OCI-LY3 (cell line): ENCODE results near the gene KDM7A.

Experiments used
- H2AFZ ChIP-seq: fragments of 200-600, 300-600 bp; shearing (Covaris generic); 2 replicates; pipeline ENCODE4 v1.6.0; 2014; ENCODE audit warnings: antibody characterized with exemption, low read depth, low read length
- H3K27ac ChIP-seq: fragments of 200-600, 300-600 bp; sonication (generic); 2 replicates; pipeline ENCODE4 v1.5.1; 2014; ENCODE audit warnings: mild to moderate bottlenecking, low read length, moderate library complexity, mixed read lengths
- H3K27me3 ChIP-seq: fragments of 200-600, 300-600 bp; sonication (generic); 2 replicates; pipeline ENCODE4 v1.6.1; 2014; ENCODE audit warnings: low read depth, low read length, mixed read lengths
- H3K36me3 ChIP-seq: fragments of 200-600, 300-600 bp; sonication (generic); replicated peaks from 2 replicates; pipeline ENCODE3; 2014; ENCODE audit warnings: low read depth, low read length, mixed read lengths
- H3K4me1 ChIP-seq: fragments of 300-600, 200-600 bp; sonication (generic); 2 replicates; pipeline ENCODE4 v1.6.1; 2014; ENCODE audit warnings: low read length, mixed read lengths
- H3K4me2 ChIP-seq: fragments of 200-600, 300-600 bp; sonication (generic); 2 replicates; pipeline ENCODE4 v1.6.1; 2014; ENCODE audit warnings: low read length, mixed read lengths
- H3K4me3 ChIP-seq: fragments of 300-600, 200-600 bp; sonication (generic); 2 replicates; pipeline ENCODE4 v1.5.1; 2014; ENCODE audit warnings: antibody characterized with exemption, mild to moderate bottlenecking, low read length, moderate library complexity
- H3K79me2 ChIP-seq: fragments of 300-600, 200-600 bp; shearing (Covaris generic); 2 replicates; pipeline ENCODE4 v1.6.1; 2014; ENCODE audit warnings: mild to moderate bottlenecking, low read length, mixed read lengths
- H3K9ac ChIP-seq: fragments of 300-600, 200-600 bp; shearing (Covaris generic); 2 replicates; pipeline ENCODE4 v1.6.0; 2014; ENCODE audit warnings: mild to moderate bottlenecking, low read length, moderate library complexity
- H3K9me3 ChIP-seq: fragments of 200-600, 300-600 bp; shearing (Covaris generic); 2 replicates; pipeline ENCODE4 v1.6.1; 2014; ENCODE audit warnings: low read length, mixed read lengths; ENCODE audit not compliant: insufficient read depth
- H4K20me1 ChIP-seq: fragments of 200-600, 300-600 bp; sonication (generic); 2 replicates; pipeline ENCODE4 v1.6.1; 2016; ENCODE audit warnings: low read length, mixed read lengths; ENCODE audit not compliant: insufficient read depth
- CTCF ChIP-seq: fragments of 200-600, 300-600 bp; sonication (generic); IDR thresholded peaks from 2 replicates; pipeline ENCODE4 v1.5.1; 2014; ENCODE audit warnings: antibody characterized with exemption, low read length, low read depth
- EZH2phosphoT487 ChIP-seq: fragments of 200-600 bp; shearing (Covaris generic); IDR thresholded peaks from 2 replicates; pipeline ENCODE4 v1.6.1; 2018; ENCODE audit warnings: antibody characterized with exemption, mixed run types, low read depth

Gene KDM7A

DNA sequence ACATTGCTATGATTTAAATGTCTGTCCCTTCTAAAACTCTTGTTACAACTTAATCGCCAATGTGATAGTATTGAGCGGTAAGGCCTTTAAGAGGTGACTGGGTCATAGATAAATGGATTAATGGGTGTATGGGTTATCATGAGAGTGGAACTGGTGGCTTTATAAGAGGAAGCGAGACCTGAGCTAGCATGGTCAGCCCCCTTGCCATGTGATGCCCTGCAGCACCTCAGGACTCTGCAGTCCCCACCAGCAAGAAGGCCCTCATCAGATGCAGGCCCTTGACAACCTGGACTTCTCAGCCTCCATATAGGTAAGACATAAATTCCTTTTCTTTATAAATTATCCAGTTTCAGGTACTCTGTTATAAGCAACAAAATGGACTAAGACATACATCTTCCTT, 129.6 kb downstream of the KDM7A start:
- Histone ChIP-seq H2AFZ (no peak overlapping the region), H3K9me3 (no peaks in the 10 kb centered on the region)

GRCh38 chr7:140045697-140046096, 131.1 kb downstream of the KDM7A start:
- Histone ChIP-seq H2AFZ (no peak overlapping the region), H3K4me3 (no peak overlapping the region), H3K4me1 (no peaks in the 10 kb centered on the region), H3K4me2 (no peak overlapping the region), H3K79me2 (no peaks in the 10 kb centered on the region), H3K36me3 (no peaks in the 10 kb centered on the region), H4K20me1 (no peaks in the 10 kb centered on the region), H3K9ac (no peak overlapping the region), H3K27me3 (peaks cover 6% of the 10 kb centered on the region), H3K27ac (no peak overlapping the region), H3K9me3 (no peaks in the 10 kb centered on the region)
- TF ChIP-seq CTCF (no peak), EZH2phosphoT487 (no peak)

More for the DNA sequence above, 129.6 kb downstream of the KDM7A start:
- H3K4me2 ChIP-seq = no peak overlapping the region
- H3K36me3 ChIP-seq = no peaks in the 10 kb centered on the region
- H3K4me3 ChIP-seq = no peak overlapping the region
- no peaks in the 10 kb centered on the region for H3K79me2 ChIP-seq
- H3K27ac ChIP-seq = no peak overlapping the region
- TF ChIP-seq EZH2phosphoT487 (no peak), CTCF (no peak)
- peaks cover 5% of the 10 kb centered on the region; the same call in 1 of the 2 replicates for H3K4me1 ChIP-seq
- H3K27me3 ChIP-seq = peaks cover 11% of the 10 kb centered on the region
- no peaks in the 10 kb centered on the region for H4K20me1 ChIP-seq
- H3K9ac ChIP-seq = no peak overlapping the region

DNA sequence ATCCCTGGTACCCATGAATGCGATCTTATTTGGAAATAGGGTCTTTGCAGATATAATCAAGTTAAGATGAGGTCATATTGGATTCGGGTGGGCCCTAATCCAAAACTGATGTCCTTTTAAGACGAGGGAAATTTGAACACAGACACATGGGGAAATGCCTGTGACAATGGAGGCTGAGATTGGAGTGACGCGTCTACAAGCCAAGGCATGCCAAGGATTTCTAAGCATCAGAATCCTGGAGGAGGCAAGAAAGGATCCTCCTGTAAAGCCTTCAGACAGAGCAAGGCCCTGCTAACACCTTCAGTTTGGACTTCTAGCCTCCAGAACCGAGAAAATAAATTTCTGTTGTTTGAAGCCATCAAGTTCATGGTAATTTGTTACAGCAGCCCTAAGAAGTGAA, 132.5 kb downstream of the KDM7A start:
- Histone ChIP-seq H3K4me2 (no peak overlapping the region), H3K27ac (no peak overlapping the region), H3K79me2 (no peaks in the 10 kb centered on the region), H3K9me3 (no peaks in the 10 kb centered on the region), H3K4me1 (no peaks in the 10 kb centered on the region), H3K9ac (no peak overlapping the region), H2AFZ (no peak overlapping the region), H3K4me3 (no peak overlapping the region), H4K20me1 (no peaks in the 10 kb centered on the region), H3K36me3 (no peaks in the 10 kb centered on the region), H3K27me3 (no peaks in the 10 kb centered on the region; the same call in 1 of the 2 replicates)
- TF ChIP-seq CTCF = no peak
- no peak for TF ChIP-seq EZH2phosphoT487

DNA sequence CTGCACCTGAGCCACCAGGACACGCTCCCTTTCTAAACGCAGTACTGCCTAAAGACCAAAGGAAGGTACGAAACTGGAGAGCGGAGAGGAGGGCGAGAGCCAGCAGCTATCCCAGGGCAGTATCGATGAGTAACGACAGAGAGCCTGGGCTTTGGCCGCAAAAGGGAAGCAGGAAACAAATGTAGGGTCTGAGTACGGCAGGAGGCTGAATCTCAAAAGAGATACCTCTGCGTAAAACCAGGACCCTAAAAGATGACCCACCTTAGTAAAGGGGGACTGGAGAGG, 134.5 kb downstream of the KDM7A start:
- no peak overlapping the region for H2AFZ ChIP-seq
- no peak for TF ChIP-seq EZH2phosphoT487
- TF ChIP-seq CTCF = no peak
- H3K27ac ChIP-seq = no peak overlapping the region
- H3K36me3 ChIP-seq = no peaks in the 10 kb centered on the region
- H3K4me2 ChIP-seq = no peak overlapping the region
- H4K20me1 ChIP-seq = no peaks in the 10 kb centered on the region
- no peaks in the 10 kb centered on the region for H3K9me3 ChIP-seq
- H3K9ac ChIP-seq = no peak overlapping the region
- H3K79me2 ChIP-seq = no peaks in the 10 kb centered on the region
- H3K27me3 ChIP-seq = no peaks in the 10 kb centered on the region
- no peak overlapping the region for H3K4me3 ChIP-seq
- H3K4me1 ChIP-seq = no peaks in the 10 kb centered on the region
